SJSA1 (cell line): ENCODE data around the gene FGG. TPM values are rescaled to one million over a fixed set of nuclear protein-coding genes. Genes with fewer than 3 reads are reported as not detected.

Source experiments
- DNase-seq, 2 experiments: peaks; one replicate each; pipeline ENCODE4 v3.0.0-alpha.2; 2015 to 2020; ENCODE audit warnings: low spot score in 2 of 2, low read depth in 1 of 2
- H3K27ac ChIP-seq: fragments of 250-450 bp; sonication (Bioruptor Pico); 2 replicates; pipeline ENCODE4 v1.5.1; 2020; ENCODE audit warnings: mild to moderate bottlenecking, moderate library complexity
- H3K27me3 ChIP-seq: fragments of 250-450 bp; sonication (Bioruptor Pico); replicated peaks from 2 replicates; pipeline ENCODE4 v1.5.1; 2020; ENCODE audit warnings: mild to moderate bottlenecking, moderate library complexity
- H3K36me3 ChIP-seq: fragments of 250-450 bp; sonication (Bioruptor Pico); 2 replicates; pipeline ENCODE4 v1.5.1; 2020; ENCODE audit warnings: mild to moderate bottlenecking
- H3K4me1 ChIP-seq: fragments of 250-450 bp; sonication (Bioruptor Pico); replicated peaks from 2 replicates; pipeline ENCODE4 v1.6.1; 2021; ENCODE audit warnings: mild to moderate bottlenecking
- H3K4me3 ChIP-seq: fragments of 250-450 bp; sonication (Bioruptor Pico); 2 replicates; pipeline ENCODE4 v1.5.1; 2020; ENCODE audit warnings: mild to moderate bottlenecking
- H3K9me3 ChIP-seq: fragments of 250-450 bp; sonication (Bioruptor Pico); replicated peaks from 2 replicates; pipeline ENCODE4 v1.5.1; 2020; ENCODE audit warnings: mild to moderate bottlenecking
- total RNA-seq: library from RNA; depleted of rRNA; stranded (reverse); fragments of >200 nt; shearing (Covaris generic); gene quantifications from 2 replicates; pipeline ENCODE4 v1.2.3, GENCODE V29; 2014

FGG gene
- total RNA-seq, 1 experiment from 2014 or later = not detected

DNA sequence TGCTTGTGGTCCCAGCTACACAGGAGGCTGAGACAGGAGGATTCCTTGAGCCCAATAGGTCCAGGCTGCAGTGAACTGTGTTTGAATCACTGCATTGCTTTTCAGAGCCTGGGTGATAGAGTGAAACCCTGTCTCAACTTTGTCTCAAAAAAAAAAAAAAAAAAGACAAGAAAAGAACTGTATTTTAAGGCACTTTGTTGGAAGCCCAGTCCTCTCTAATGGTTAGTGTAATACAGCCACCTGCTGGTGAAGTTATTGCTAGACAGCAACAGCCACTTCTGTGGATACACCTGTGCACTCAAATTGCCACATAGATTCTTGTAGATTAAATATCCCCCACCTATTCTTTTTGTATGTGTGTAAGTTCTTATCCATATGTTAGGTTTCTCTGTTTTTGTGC, 10.1 kb upstream of the FGG start:
- H3K27ac ChIP-seq = no peak overlapping the region
- no peaks in the 10 kb centered on the region for H3K9me3 ChIP-seq
- H3K36me3 ChIP-seq = no peaks in the 10 kb centered on the region
- H3K27me3 ChIP-seq = peaks cover 12% of the 10 kb centered on the region; the same call in 1 of the 2 replicates
- H3K4me3 ChIP-seq = no peak overlapping the region
- peak in 1 of 2 experiments; percentile 9 for DNase-seq
- H3K4me1 ChIP-seq = no peaks in the 10 kb centered on the region; the same call in 1 of the 2 replicates

DNA sequence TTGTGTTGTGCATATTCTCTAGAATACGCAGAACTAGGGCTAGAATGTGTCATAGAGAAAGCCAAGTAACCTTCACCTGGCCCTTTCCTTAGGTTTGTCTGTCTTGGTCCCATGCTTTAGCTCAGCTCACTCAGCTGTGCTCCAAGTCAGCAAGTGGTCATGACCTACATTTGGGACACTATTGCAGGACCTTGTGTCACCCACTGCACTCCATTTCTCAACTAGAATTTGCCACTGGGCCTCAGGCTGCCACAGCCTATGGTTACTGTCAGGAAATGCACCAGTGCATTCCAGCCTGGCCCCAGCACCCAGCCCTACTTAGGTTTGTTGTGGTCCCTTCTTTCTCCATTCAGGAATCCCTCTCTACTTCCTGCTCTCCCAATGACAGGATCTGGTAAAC, 7.7 kb upstream of the FGG start:
- no peaks in the 10 kb centered on the region for H3K4me1 ChIP-seq
- no peak for DNase-seq
- H3K36me3 ChIP-seq = no peaks in the 10 kb centered on the region
- no peaks in the 10 kb centered on the region for H3K9me3 ChIP-seq
- no peak overlapping the region for H3K27ac ChIP-seq
- no peak overlapping the region for H3K4me3 ChIP-seq
- peaks cover 4% of the 10 kb centered on the region; the same call in 1 of the 2 replicates for H3K27me3 ChIP-seq

DNA sequence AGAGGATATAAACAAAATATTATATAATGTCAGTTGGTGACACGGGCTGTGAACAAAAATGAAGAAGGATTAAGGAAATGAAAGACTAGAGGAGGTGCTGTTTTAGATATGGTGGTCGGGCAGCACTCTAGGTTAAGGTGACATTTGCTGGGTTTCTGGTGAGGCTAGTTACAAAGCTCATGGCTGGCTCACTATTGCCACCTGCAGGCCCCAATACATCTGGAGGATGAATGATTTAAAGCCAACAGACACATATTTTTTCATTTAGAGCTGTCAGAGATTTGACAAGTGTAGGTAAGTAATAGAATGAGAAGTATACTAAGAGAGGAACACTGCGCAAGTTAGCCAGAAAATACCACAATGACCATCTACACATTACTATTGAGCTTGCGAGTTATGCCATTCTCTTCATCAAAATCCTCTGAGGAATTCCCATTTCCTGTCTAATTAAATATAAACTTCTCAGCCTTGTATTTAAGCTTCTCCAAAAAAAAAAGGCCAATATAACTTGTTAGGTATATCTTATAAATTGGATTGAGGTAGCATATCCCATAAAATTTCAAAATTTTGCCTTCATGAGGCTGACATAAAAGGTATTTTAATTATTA, 6.4 kb upstream of the FGG start:
- H3K36me3 ChIP-seq = no peaks in the 10 kb centered on the region
- no peaks in the 10 kb centered on the region for H3K4me1 ChIP-seq
- H3K4me3 ChIP-seq = no peak overlapping the region
- no peaks in the 10 kb centered on the region for H3K9me3 ChIP-seq
- no peak overlapping the region for H3K27ac ChIP-seq
- H3K27me3 ChIP-seq = peaks cover 7% of the 10 kb centered on the region; the same call in 1 of the 2 replicates
- peak in 1 of 2 experiments; percentile 8 for DNase-seq

DNA sequence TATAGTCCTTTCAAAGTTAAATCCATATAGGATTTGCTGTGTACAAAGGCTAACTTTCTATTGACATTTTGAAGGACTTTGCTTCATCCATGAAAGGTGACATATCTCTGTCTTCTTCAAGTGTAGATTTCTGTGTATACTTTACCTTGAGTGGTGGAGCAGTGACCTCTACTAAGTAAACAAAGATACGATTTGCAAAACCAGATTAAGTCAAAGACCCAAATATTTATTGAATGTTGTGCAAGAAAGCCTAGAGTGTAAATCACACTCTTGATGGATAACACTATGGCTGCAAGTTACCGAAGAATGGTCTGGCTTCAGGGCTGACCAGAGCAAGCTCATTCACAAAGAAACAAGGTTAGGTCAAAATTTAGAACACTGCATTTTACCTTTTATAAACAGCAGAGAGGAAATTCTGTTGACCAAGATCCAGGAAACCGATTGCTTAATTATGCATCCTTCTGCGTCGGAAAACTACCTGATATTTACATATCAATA, 5.4 kb upstream of the FGG start:
- DNase-seq = no peak
- Histone ChIP-seq H3K36me3 (no peaks in the 10 kb centered on the region), H3K9me3 (no peaks in the 10 kb centered on the region), H3K27me3 (peaks cover 7% of the 10 kb centered on the region; the same call in 1 of the 2 replicates), H3K4me3 (no peak overlapping the region), H3K4me1 (no peaks in the 10 kb centered on the region), H3K27ac (no peak overlapping the region)

DNA sequence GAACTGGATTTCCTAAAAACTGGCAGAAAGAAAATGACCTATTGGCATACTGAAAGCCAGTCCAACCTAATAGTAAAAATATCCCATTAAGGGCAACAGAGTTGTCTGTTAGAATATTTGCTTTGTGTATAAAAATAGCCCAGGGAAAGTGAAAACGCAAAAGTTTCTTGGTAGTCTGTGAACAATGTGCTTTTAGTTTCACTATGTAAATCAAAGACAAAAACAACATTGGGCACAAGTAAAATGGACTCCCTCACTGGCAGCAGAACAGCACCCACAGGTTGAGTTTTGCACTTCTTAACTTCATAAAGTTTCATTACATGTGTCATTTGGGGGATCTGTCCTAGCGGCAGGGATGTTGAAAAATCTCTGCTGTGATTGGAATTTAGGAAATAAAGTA, 4.3 kb upstream of the FGG start:
- Histone ChIP-seq H3K4me3 (no peak overlapping the region), H3K9me3 (no peaks in the 10 kb centered on the region)

DNA sequence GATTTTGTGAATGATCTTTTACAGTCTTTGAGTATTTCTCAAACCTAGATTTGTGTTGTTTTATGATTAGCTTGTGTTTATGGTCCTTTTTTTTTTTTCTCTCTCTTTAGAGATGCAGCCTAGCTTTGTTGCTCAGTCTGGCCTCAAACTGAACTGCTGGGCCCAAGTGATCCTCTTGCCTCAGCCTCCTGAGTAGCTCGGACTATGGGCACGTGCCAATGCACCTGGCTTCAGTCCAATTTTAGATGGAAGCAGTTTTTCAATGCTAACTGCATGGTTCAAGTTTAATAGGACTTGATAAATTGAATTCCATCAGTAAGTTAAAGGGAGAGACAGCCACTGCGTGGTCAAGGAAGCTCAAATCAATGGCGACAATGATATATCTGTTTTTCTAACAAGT, 3.8 kb upstream of the FGG start:
- Histone ChIP-seq H3K36me3 (no peaks in the 10 kb centered on the region), H3K9me3 (no peaks in the 10 kb centered on the region), H3K27ac (no peak overlapping the region), H3K4me1 (no peaks in the 10 kb centered on the region), H3K4me3 (no peak overlapping the region), H3K27me3 (peaks cover 3% of the 10 kb centered on the region; the same call in 1 of the 2 replicates)
- no peak for DNase-seq

More for the DNA sequence above, 4.3 kb upstream of the FGG start:
- Histone ChIP-seq H3K27me3 (peaks cover 7% of the 10 kb centered on the region; the same call in 1 of the 2 replicates), H3K36me3 (no peaks in the 10 kb centered on the region), H3K27ac (no peak overlapping the region), H3K4me1 (no peaks in the 10 kb centered on the region)
- no peak for DNase-seq

DNA sequence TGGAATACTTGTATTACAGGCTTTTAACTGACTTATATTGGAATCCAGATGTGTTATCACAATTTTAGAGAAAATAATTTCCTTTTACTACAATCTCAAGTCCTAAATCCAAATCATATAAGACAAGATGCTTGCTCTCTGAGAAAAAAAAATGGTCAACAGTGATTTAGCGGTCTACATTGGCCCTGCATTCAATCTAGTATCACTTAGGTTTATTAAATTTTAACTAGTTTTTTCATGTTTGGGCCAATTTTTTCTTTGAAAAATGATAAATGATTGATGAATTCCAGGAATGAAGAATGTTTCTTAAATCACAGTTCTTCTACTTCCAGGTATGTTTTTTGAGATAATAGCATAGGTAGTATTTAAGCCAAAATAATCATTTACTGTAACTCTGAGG, 2.8 kb upstream of the FGG start:
- Histone ChIP-seq H3K4me1 (no peaks in the 10 kb centered on the region), H3K9me3 (no peaks in the 10 kb centered on the region), H3K4me3 (no peak overlapping the region), H3K27ac (no peak overlapping the region), H3K36me3 (no peaks in the 10 kb centered on the region), H3K27me3 (peaks cover 3% of the 10 kb centered on the region; the same call in 1 of the 2 replicates)
- DNase-seq = no peak

DNA sequence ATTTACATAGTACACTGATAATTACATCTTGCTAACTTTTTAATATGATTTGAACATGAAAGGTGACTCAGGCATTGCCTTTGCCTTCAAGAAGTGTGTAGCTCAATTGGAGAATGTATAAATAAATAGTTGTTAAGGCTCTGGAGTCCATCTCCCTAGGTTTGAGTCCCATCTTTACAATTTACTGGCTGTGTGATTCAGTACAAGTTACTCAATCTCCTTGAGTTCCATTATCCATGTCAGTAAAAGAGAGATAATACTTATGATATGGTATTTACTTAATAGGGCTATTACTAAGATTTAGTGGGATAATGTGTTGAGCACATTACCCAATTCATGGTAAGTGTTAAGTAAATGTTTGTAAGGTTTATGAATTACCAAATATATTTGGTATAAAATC, 1.9 kb upstream of the FGG start:
- H3K4me1 ChIP-seq = no peaks in the 10 kb centered on the region
- H3K27me3 ChIP-seq = peaks cover 3% of the 10 kb centered on the region; the same call in 1 of the 2 replicates
- no peaks in the 10 kb centered on the region for H3K36me3 ChIP-seq
- H3K27ac ChIP-seq = no peak overlapping the region
- no peak for DNase-seq
- no peak overlapping the region for H3K4me3 ChIP-seq
- H3K9me3 ChIP-seq = no peaks in the 10 kb centered on the region

DNA sequence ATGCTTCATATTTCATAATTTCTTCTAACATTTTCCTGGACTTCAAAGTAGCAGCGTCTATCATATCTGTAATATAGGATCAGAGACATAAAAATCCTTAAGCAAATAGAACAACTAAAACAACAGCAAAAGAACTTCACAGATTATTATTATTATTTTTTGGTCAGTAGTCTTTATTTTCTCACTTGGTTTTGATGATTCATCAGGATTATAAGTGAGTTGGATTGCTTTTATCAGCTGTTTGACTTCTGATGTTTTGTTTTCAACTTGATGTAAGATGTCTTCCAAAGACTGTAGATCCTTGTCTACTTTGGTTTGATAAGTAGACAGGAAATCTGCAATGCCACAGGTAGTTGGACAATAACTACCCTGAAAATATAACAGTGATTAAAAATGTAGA, 623 bp downstream of the FGG start:
- H3K4me1 ChIP-seq = no peaks in the 10 kb centered on the region
- H3K9me3 ChIP-seq = no peaks in the 10 kb centered on the region
- H3K4me3 ChIP-seq = no peak overlapping the region
- DNase-seq = no peak
- no peak overlapping the region for H3K27ac ChIP-seq
- peaks cover 3% of the 10 kb centered on the region; the same call in 1 of the 2 replicates for H3K27me3 ChIP-seq
- H3K36me3 ChIP-seq = no peaks in the 10 kb centered on the region

DNA sequence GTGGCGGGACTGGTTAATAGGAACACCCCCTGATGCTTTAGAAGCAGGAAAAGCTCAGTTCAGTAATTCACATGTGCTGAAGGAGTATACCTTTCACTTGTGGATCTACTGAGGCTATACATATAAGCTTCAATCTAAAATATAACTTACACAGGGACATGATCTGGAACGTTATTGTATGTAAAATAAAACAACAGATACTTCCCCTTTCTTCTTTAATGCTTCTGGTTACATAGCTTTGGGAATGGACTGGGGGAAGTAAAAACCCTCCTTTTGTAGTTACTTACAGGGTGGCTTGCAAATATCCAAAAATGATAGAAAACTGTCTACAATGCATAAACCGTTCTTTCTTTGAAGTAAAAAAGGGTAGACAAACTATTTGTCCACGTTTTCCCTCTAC, 1.9 kb downstream of the FGG start:
- Histone ChIP-seq H3K27me3 (0 out of 2 replicates have a peak, but pooled peaks cover 3% of the 10 kb centered on the region), H3K36me3 (no peaks in the 10 kb centered on the region), H3K4me3 (no peak overlapping the region), H3K4me1 (no peaks in the 10 kb centered on the region), H3K27ac (no peak overlapping the region), H3K9me3 (no peaks in the 10 kb centered on the region)
- no peak for DNase-seq

DNA sequence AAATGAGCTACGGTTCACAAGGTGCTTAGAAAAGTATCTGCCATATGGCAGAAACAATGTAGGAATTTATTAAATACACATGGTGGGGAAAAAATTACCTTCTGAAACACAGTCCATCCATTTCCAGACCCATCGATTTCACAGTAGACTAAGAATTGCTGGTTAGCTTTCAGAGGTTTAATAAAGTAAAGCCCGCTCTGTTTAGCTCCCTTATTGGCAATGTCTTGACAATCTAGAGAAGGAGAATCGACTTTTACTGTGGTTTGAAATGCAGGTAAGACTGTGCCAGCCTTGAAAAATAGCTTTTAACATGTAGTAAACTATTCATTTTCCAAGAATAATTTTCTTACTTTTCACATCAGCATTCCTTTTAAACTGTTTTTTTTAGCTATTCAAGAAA, 2.9 kb downstream of the FGG start:
- Histone ChIP-seq H3K4me1 (no peaks in the 10 kb centered on the region), H3K36me3 (no peaks in the 10 kb centered on the region), H3K4me3 (no peak overlapping the region), H3K9me3 (no peaks in the 10 kb centered on the region), H3K27me3 (0 out of 2 replicates have a peak, but pooled peaks cover under 1% of the 10 kb centered on the region), H3K27ac (no peak overlapping the region)
- no peak for DNase-seq

DNA sequence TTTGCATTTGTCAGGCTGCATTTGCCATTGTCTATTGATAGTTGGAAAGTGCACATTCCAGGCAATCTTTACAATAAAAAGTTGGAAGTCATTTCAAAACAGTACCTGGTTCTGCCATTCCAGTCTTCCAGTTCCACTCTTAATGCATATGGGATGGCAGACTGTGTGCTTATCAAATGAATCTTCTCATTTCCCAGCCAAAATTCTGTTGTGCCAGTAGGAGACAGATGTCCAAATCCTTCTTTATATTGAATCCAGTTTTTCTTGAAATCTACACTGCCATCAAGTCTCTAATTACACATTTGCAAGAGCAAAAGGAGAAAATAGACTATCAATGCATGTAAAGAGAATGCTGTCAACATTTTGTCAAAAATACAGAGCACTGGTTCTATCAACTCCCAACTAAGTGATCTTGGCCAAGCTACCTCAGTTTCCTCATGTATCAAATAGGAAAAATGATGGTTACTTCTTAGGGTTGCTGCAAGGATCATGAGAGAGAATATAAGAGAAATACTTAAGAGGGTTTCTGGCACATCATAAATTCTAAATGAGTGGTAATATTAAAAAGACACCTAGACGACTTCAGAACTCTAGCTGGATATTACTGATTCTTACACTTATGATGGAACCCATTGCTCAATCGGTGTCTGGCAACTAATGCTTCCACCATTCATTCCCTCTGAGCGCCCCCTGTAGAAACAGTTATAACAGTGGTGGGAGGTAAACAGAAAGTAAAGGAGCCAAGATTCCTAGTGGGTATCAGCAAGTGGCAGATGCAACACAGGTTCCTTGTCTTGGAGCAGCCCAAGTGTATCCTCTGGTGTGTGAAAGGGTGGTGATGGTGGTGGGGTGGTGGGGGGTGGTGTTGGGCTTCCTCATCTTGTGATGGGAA, 3.8 kb downstream of the FGG start:
- no peaks in the 10 kb centered on the region for H3K36me3 ChIP-seq
- no peaks in the 10 kb centered on the region for H3K9me3 ChIP-seq
- no peak overlapping the region for H3K27ac ChIP-seq
- no peak for DNase-seq
- no peak overlapping the region for H3K4me3 ChIP-seq
- H3K27me3 ChIP-seq = no peaks in the 10 kb centered on the region
- H3K4me1 ChIP-seq = no peaks in the 10 kb centered on the region

DNA sequence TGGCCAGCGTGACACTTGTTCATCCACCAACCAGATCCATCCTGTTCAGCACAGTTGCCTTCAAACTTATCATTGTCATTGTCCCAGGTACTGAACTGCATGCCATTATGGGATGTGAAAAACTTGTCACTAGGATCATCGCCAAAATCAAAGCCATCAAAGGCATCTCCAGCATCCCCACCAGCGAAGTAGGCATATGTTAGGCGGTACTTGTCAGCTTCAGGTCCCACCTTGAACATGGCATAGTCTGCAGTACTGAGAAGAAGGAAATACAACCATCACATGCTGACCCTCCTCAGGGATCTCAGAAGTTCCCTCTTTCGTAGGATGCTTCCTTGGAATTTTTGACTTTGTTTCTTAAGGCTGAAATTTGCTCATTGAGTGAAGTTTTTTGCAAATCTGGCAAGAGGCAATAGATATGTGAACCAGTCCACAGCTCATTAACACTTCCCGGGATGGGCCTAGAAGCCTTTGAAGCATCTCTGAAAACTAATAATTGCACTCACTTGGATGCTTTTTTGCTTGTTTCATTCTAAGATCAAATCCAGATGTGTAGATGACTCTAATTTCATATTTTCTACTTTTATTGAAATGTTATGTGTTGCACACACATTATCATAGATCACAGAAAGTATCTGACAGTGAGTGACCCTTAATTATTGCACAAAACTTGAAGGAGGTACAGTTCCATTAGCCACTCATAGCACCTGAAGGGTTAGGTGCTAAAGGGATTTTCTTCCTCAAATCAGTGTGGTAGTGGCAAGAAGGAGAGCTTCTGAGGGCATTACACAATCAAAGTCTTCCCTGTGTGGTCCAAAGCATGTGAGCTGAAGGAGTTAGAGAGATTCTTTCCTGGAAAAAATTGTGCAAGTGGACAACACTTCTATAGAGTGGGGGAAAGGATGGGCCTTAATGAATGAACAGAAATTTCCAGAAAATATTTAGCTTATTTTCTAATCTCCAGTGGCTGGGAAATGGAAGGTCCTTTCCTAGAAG, 5.4 kb downstream of the FGG start:
- Histone ChIP-seq H3K27ac (no peak overlapping the region), H3K4me1 (no peaks in the 10 kb centered on the region), H3K27me3 (no peaks in the 10 kb centered on the region), H3K9me3 (no peaks in the 10 kb centered on the region), H3K4me3 (no peak overlapping the region), H3K36me3 (no peaks in the 10 kb centered on the region)
- DNase-seq = no peak
